Transverse colon (tissue), 4 donors: ENCODE measurements around the gene RSF1. TPM values are rescaled to one million over a fixed set of nuclear protein-coding genes. Genes with fewer than 3 reads are reported as not detected.

Experiments used
- DNase-seq: peaks from one replicate; pipeline ENCODE4 v3.0.0-alpha.2; 2019
- H3K27ac ChIP-seq, 4 donors: fragments of 200-600 bp; sonication (generic); 2 replicates each; pipeline ENCODE4 v1.5.1; 2016 to 2018; ENCODE audit warnings: inconsistent platforms in 4 of 4
- H3K27me3 ChIP-seq: fragments of 200-600 bp; sonication (generic); 2 replicates; pipeline ENCODE4 v1.5.1; 2017; ENCODE audit warnings: inconsistent platforms
- H3K36me3 ChIP-seq, 4 donors: fragments of 200-600 bp; sonication (generic); 2 replicates each; pipeline ENCODE4 v1.5.1; 2017 to 2019; ENCODE audit warnings: inconsistent platforms in 4 of 4
- H3K4me1 ChIP-seq, 4 donors: fragments of 200-600 bp; sonication (generic); 2 replicates each; pipeline ENCODE4 v1.5.1; 2017 to 2020; ENCODE audit warnings: inconsistent platforms in 4 of 4
- H3K4me3 ChIP-seq, 4 donors: fragments of 200-600 bp; sonication (generic); 1 replicate in 1 of 4; 2 replicates in 3 of 4; pipeline versions ENCODE4 v1.5.1 to v1.6.1; 2017 to 2019; ENCODE audit warnings: inconsistent platforms in 4 of 4
- H3K9me3 ChIP-seq, 2 donors: fragments of 200-600 bp; sonication (generic); 2 replicates each; pipeline ENCODE4 v1.5.1; 2017 to 2019; ENCODE audit warnings: inconsistent platforms in 2 of 2
- EP300 ChIP-seq: sonication (generic); formaldehyde crosslinking; IDR thresholded peaks from one replicate; pipeline ENCODE4 v1.6.1; 2017; ENCODE audit warnings: antibody characterized with exemption, low read depth
- POLR2A ChIP-seq: fragments of 450-650 bp; IDR thresholded peaks from one replicate; pipeline ENCODE4 v1.6.1; 2016; ENCODE audit warnings: antibody characterized with exemption, mild to moderate bottlenecking, moderate library complexity
- POLR2AphosphoS5 ChIP-seq, 3 donors: sonication (generic); formaldehyde crosslinking; IDR thresholded peaks; one replicate each; pipeline ENCODE4 v1.6.1; 2016; ENCODE audit warnings: antibody characterized with exemption in 3 of 3
- WGBS, 2 donors: methylation state at CpG; one replicate each; pipeline ENCODE4 v1.1.5; 2018; ENCODE audit warnings: low coverage in 1 of 2; 5-methylcytosine and 5-hydroxymethylcytosine counted together
- in situ Hi-C, 4 donors: fragments of 200-750 bp; cut with MboI; loops; one replicate each; pipeline versions ENCODE4 v1.15.0 to v1.15.1; 2017; ENCODE audit warnings: low sequenced_read_pairs in 3 of 4, low pct_ligation_motif_present in 1 of 4, low pct_unique_long_range_greater_than_20kb in 1 of 4
- intact Hi-C: fragments of 100-400 bp; cut with DNase I; formaldehyde crosslinking; loops from one replicate; pipeline ENCODE4 v1.15.1; 2023; ENCODE audit warnings: low total_unique reads
- small RNA-seq, 4 donors: library from RNA; depleted of rRNA; stranded (forward); fragments of <200 nt; gene quantifications; one replicate each; pipeline ENCODE3, GENCODE V24; 2016
- total RNA-seq, 4 donors: library from RNA; depleted of rRNA; stranded (reverse); fragments of >200 nt; gene quantifications; one replicate each; pipeline ENCODE4 v1.1.0, GENCODE V29; 2016
- TF ChIP-seq, protein P1 (sequence below), 5 experiments: fragments of 200-600 bp in 3 of 5; fragments of 450-650 bp in 2 of 5; sonication (generic) in 3 of 5; IDR thresholded peaks; 1 replicate in 2 of 5; 2 replicates in 3 of 5; pipeline ENCODE4 v1.5.1; 2016 to 2017; ENCODE audit warnings: antibody characterized with exemption in 5 of 5, inconsistent platforms in 3 of 5, mild to moderate bottlenecking in 2 of 5, moderate library complexity in 1 of 5

RSF1 gene
- total RNA-seq, 4 donors from 2014 or later, result 45.6 to 72.8 (median 58.1) TPM

DNA sequence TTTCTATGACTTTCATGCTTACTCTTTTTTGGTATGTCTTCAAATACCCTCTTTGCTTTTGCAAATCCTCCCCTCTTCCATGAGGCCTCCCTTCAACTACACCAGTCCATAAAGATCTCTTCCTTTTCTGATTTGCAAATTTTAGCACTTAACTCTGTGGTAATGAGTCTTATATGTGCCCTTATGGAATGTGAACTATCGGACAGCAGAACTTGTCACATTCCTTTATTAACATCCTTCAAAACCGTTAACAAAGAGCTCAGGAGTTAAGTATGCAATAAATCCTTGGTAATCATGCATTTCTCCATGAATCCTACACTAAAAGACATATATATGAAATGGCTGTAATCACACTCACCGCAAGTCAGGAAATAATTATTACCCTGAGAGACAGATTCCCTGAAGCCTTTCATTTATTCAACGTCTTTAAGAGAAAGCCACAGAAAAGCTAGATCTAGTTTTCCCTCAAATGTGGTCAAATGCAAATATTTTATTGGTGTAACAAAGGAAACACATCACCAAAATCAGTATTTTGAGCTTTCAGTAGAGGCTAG lies 190.3 kb downstream of the RSF1 start:
- Histone ChIP-seq H3K9me3 (no peaks in the 10 kb centered on the region), H3K4me3 (no peak overlapping the region), H3K4me1 (peaks cover 0 to 6% (median 0%) of the 10 kb centered on the region in 4 donors), H3K27me3 (no peaks in the 10 kb centered on the region), H3K27ac (no peak overlapping the region), H3K36me3 (peaks cover 0 to 10% (median 0%) of the 10 kb centered on the region in 4 donors)
- DNase-seq, result no peak
- WGBS, 2 donors, result 69 to 77% methylated on average over 4 of the region's 4 CpGs
- no peak for TF ChIP-seq POLR2A
- no peak for TF ChIP-seq POLR2AphosphoS5 (IDR thresholded peaks at IDR 0.05)
- TF ChIP-seq, protein P1, sequence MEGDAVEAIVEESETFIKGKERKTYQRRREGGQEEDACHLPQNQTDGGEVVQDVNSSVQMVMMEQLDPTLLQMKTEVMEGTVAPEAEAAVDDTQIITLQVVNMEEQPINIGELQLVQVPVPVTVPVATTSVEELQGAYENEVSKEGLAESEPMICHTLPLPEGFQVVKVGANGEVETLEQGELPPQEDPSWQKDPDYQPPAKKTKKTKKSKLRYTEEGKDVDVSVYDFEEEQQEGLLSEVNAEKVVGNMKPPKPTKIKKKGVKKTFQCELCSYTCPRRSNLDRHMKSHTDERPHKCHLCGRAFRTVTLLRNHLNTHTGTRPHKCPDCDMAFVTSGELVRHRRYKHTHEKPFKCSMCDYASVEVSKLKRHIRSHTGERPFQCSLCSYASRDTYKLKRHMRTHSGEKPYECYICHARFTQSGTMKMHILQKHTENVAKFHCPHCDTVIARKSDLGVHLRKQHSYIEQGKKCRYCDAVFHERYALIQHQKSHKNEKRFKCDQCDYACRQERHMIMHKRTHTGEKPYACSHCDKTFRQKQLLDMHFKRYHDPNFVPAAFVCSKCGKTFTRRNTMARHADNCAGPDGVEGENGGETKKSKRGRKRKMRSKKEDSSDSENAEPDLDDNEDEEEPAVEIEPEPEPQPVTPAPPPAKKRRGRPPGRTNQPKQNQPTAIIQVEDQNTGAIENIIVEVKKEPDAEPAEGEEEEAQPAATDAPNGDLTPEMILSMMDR (IDR thresholded peaks at IDR 0.05), result no peak
- TF ChIP-seq EP300, result no peak
- in situ Hi-C loops (no loop called here), intact Hi-C loops (no loop called here)

DNA sequence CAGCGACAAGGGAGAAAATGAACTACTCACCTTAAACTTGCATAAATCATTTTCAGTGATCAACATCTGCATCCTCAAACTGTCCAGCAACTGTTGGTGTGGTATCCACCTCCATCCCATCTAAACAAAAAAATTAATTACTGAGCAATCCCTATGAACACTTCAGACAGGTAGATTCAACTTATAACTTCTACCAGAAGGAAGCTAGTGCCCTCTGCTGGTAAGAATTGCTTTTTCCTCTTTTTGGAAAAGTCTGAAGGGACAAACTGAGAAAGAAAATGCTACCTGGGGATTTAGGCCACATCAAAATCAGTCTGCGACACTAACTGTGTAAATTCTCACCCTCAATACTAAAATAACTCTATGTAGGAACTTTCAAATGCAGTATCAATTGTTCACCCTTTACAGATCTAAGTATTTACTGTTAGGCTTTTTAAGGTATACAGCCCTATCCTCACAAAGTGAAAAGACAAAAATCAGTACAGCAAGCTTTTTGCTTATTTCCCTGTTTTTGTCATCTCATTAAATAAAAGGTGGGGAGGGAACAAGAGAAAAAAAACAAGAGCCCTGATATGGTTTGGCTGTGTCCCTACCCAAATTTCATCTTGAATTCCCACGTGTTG lies 200.8 kb downstream of the RSF1 start:
- in situ Hi-C loops, result no loop called here

DNA sequence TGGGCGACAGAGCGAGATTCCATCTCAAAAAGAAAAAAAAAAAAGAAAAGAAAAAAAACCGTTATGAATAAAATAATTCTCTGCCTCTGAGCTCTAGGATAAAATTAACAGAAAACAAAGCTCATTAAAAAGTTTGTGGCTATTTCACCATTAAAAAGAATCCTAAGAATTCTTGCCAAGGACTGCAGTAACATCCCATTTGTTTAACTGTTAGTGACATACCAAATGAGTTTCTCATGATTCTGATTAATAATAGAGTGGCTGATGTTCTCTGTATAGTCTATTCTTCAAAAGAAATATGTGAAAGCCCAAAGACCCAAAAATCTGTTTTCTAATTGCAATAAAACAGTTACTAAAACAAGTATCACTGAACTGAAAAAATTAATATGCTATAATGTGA lies 202.6 kb downstream of the RSF1 start:
- intact Hi-C loops, result no loop called here
- no peaks in the 10 kb centered on the region for H3K9me3 ChIP-seq
- H3K27ac ChIP-seq, result no peak overlapping the region
- no peaks in the 10 kb centered on the region for H3K27me3 ChIP-seq
- in situ Hi-C loops, result no loop called here
- TF ChIP-seq POLR2A, result no peak
- no peak for TF ChIP-seq POLR2AphosphoS5 (IDR thresholded peaks at IDR 0.05)
- TF ChIP-seq, protein P1 (IDR thresholded peaks at IDR 0.05), result no peak
- no peak for DNase-seq
- H3K4me3 ChIP-seq, result no peak overlapping the region
- peaks cover 0 to 24% (median 10%) of the 10 kb centered on the region in 4 donors for H3K36me3 ChIP-seq
- 72 to 89% methylated on average over 1 to 3 of the region's 3 CpGs for WGBS, 2 donors
- H3K4me1 ChIP-seq, result no peaks in the 10 kb centered on the region

More for the DNA sequence above, 200.8 kb downstream of the RSF1 start:
- Histone ChIP-seq H3K27ac (no peak overlapping the region), H3K27me3 (no peaks in the 10 kb centered on the region), H3K36me3 (peaks cover 0 to 36% (median 18%) of the 10 kb centered on the region in 4 donors), H3K4me1 (no peaks in the 10 kb centered on the region), H3K9me3 (no peaks in the 10 kb centered on the region), H3K4me3 (no peak overlapping the region)
- DNase-seq, result no peak
- intact Hi-C loops, result no loop called here
- 86 to 87% methylated on average over 3 of the region's 3 CpGs for WGBS, 2 donors
- no peak for TF ChIP-seq POLR2AphosphoS5 (IDR thresholded peaks at IDR 0.05)
- TF ChIP-seq, protein P1 (IDR thresholded peaks at IDR 0.05), result peak; percentile 59 to 71 (median 67)

GRCh38 chr11:77611921-77612320 lies 208.6 kb downstream of the RSF1 start:
- Histone ChIP-seq H3K36me3 (peaks cover 0 to 20% (median 7%) of the 10 kb centered on the region in 4 donors), H3K9me3 (no peaks in the 10 kb centered on the region), H3K4me1 (no peaks in the 10 kb centered on the region), H3K27me3 (no peaks in the 10 kb centered on the region), H3K4me3 (no peak overlapping the region), H3K27ac (no peak overlapping the region)
- DNase-seq, result no peak
- intact Hi-C loops (no loop called here), in situ Hi-C loops (no loop called here)
- TF ChIP-seq POLR2AphosphoS5 (IDR thresholded peaks at IDR 0.05), result no peak
- TF ChIP-seq EP300, result no peak
- no peak for TF ChIP-seq POLR2A
- TF ChIP-seq, protein P1 (IDR thresholded peaks at IDR 0.05), result no peak

Small RNA genes lying within 50 kb of the gene (small RNA-seq; reads per million reads assigned to genes)
- 0 reads per million in 4 donors for gene RF00019

Other genes starting within 250 kb of the RSF1 start
- gene AQP11, start 230.8 kb downstream of the RSF1 start, total RNA-seq, result 10 to 100 TPM in 1 of 4 donors, 1 to 10 TPM in 3; 2.6 to 10.2 (median 7.4) TPM
- 10 to 100 TPM in 3 of 4 donors, 1 to 10 TPM in 1; 9.4 to 96.3 (median 60.6) TPM for gene CLNS1A, start 182.9 kb downstream of the RSF1 start, total RNA-seq
- gene AAMDC, start 422 bp upstream of the RSF1 start, total RNA-seq, result 10 to 100 TPM in 2 of 4 donors, not detected in 2; 14.4 to 30.7 TPM
- 10 to 100 TPM in 3 of 4 donors, 1 to 10 TPM in 1; 3.8 to 45.9 (median 31.5) TPM for gene INTS4, start 173.9 kb upstream of the RSF1 start, total RNA-seq
- gene KCTD14, start 202.6 kb upstream of the RSF1 start, total RNA-seq, result 1 to 10 TPM; 1.2 to 8.6 (median 5.1) TPM
- not detected for gene THRSP, start 243.1 kb upstream of the RSF1 start, total RNA-seq